ENCODE data around the gene CARNS1. TPM values are rescaled to one million over a fixed set of nuclear protein-coding genes. Genes with fewer than 3 reads are reported as not detected.

The CARNS1 gene
- total and polyA plus RNA-seq, 2 donors (not counting 1 experiment from before 2014, with no cell fraction given) = 0.05 to 0.17 TPM

- Histone ChIP-seq H3K27ac (ENCODE audit: insufficient read depth, low read length) (peak within 1 kb of the TSS; percentile 73), H3K27me3 (ENCODE audit: control insufficient read depth, insufficient read depth, low read length) (no peaks in the 10 kb centered on the region), H4K20me1 (ENCODE audit: control insufficient read depth, extremely low read depth, insufficient read depth, low read length) (no peaks in the 10 kb centered on the region), H3K4me1 (ENCODE audit: control insufficient read depth, extremely low read depth, insufficient read depth, low read length) (peaks cover 6% of the 10 kb centered on the region), H3K9me3 (ENCODE audit: control insufficient read depth, insufficient read depth, low read depth, low read length) (no peaks in the 10 kb centered on the region), H3K4me2 (ENCODE audit: extremely low read depth, insufficient read depth, low read length) (peak within 1 kb of the TSS; percentile 79), H2AFZ (ENCODE audit: low read length) (peak within 1 kb of the TSS; percentile 92), H3K9ac (ENCODE audit: insufficient read depth, low read length) (peak within 1 kb of the TSS; percentile 79), H3K36me3 (ENCODE audit: control insufficient read depth, insufficient read depth, low read length) (no peaks in the 10 kb centered on the region), H3K79me2 (ENCODE audit: control insufficient read depth, insufficient read depth, low read length) (no peaks in the 10 kb centered on the region), H3K4me3 (replicated peaks in 1 of 4; ENCODE audit: control extremely low read depth in 1 of 4, insufficient read depth in 1 of 4, low read depth in 3 of 4, low read length in 4 of 4) (peak within 1 kb of the TSS; percentile 72 to 91 (median 78))
- peak; percentile 88 to 90 for DNase-seq (ENCODE audit: low read depth in 2 of 2)
- TF ChIP-seq CTCF (conservative IDR thresholded peaks at IDR 0.05 in 1 of 2, IDR thresholded peaks at IDR 0.05 in 1 of 2; ENCODE audit: low read depth in 1 of 2, low read length in 2 of 2) (peak in 1 of 2 donors; percentile 19), EZH2 (IDR thresholded peaks at IDR 0.05; ENCODE audit: low read length, missing control alignments) (no peak)
Measured at GRCh38 chr11:67468759-67469507, 53.5 kb downstream of the CARNS1 start, which contains the start of gene TMEM134. Gene TMEM134, minus strand, starts transcription at chr11:67469251. Its CDS starts 59 bp downstream, at chr11:67469192.

DNA sequence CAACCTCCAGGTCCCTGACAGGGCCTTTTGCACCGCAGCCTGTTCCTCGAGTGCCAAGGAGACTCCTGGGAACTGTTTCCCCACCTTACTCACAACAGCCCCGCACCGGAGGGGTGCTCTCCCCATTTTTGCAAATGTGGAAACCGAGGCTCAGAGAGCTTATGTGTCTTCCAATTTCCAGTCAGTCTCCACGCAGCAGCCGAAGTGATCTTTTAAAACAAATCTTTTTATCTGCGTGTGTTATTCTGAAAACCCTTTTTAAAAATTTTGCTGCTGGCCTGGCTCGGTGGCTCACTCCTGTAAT lies 54.0 kb downstream of the CARNS1 start:
- peak overlapping the region; percentile 92 for H2AFZ ChIP-seq (ENCODE audit: low read length)
- TF ChIP-seq EZH2 (IDR thresholded peaks at IDR 0.05; ENCODE audit: low read length, missing control alignments) (no peak), CTCF (conservative IDR thresholded peaks at IDR 0.05 in 1 of 2, IDR thresholded peaks at IDR 0.05 in 1 of 2; ENCODE audit: low read depth in 1 of 2, low read length in 2 of 2) (no peak)
- peak overlapping the region; percentile 64 to 83 (median 70) for H3K4me3 ChIP-seq (replicated peaks in 1 of 4; ENCODE audit: control extremely low read depth in 1 of 4, insufficient read depth in 1 of 4, low read depth in 3 of 4, low read length in 4 of 4)
- no peaks in the 10 kb centered on the region for H3K36me3 ChIP-seq (ENCODE audit: control insufficient read depth, insufficient read depth, low read length)
- no peaks in the 10 kb centered on the region for H3K79me2 ChIP-seq (ENCODE audit: control insufficient read depth, insufficient read depth, low read length)
- H3K4me2 ChIP-seq (ENCODE audit: extremely low read depth, insufficient read depth, low read length) = peak overlapping the region; percentile 79
- no peaks in the 10 kb centered on the region for H3K9me3 ChIP-seq (ENCODE audit: control insufficient read depth, insufficient read depth, low read depth, low read length)
- DNase-seq (ENCODE audit: low read depth in 2 of 2) = no peak
- H4K20me1 ChIP-seq (ENCODE audit: control insufficient read depth, extremely low read depth, insufficient read depth, low read length) = no peaks in the 10 kb centered on the region
- H3K9ac ChIP-seq (ENCODE audit: insufficient read depth, low read length) = peak overlapping the region; percentile 62
- H3K27ac ChIP-seq (ENCODE audit: insufficient read depth, low read length) = peak overlapping the region; percentile 66
- H3K27me3 ChIP-seq (ENCODE audit: control insufficient read depth, insufficient read depth, low read length) = no peaks in the 10 kb centered on the region
- H3K4me1 ChIP-seq (ENCODE audit: control insufficient read depth, extremely low read depth, insufficient read depth, low read length) = peaks cover 6% of the 10 kb centered on the region

GRCh38 chr11:67470337-67471002 lies 55.0 kb downstream of the CARNS1 start:
- no peaks in the 10 kb centered on the region for H3K27me3 ChIP-seq (ENCODE audit: control insufficient read depth, insufficient read depth, low read length)
- H3K79me2 ChIP-seq (ENCODE audit: control insufficient read depth, insufficient read depth, low read length) = no peaks in the 10 kb centered on the region
- no peaks in the 10 kb centered on the region for H3K36me3 ChIP-seq (ENCODE audit: control insufficient read depth, insufficient read depth, low read length)
- no peaks in the 10 kb centered on the region for H3K9me3 ChIP-seq (ENCODE audit: control insufficient read depth, insufficient read depth, low read depth, low read length)
- H3K27ac ChIP-seq (ENCODE audit: insufficient read depth, low read length) = no peak overlapping the region
- H3K4me2 ChIP-seq (ENCODE audit: extremely low read depth, insufficient read depth, low read length) = no peak overlapping the region
- no peaks in the 10 kb centered on the region for H4K20me1 ChIP-seq (ENCODE audit: control insufficient read depth, extremely low read depth, insufficient read depth, low read length)
- DNase-seq (ENCODE audit: low read depth in 2 of 2) = no peak
- H3K4me3 ChIP-seq (replicated peaks in 1 of 4; ENCODE audit: control extremely low read depth in 1 of 4, insufficient read depth in 1 of 4, low read depth in 3 of 4, low read length in 4 of 4) = no peak overlapping the region
- TF ChIP-seq CTCF (conservative IDR thresholded peaks at IDR 0.05 in 1 of 2, IDR thresholded peaks at IDR 0.05 in 1 of 2; ENCODE audit: low read depth in 1 of 2, low read length in 2 of 2) (no peak), EZH2 (IDR thresholded peaks at IDR 0.05; ENCODE audit: low read length, missing control alignments) (no peak)
- H2AFZ ChIP-seq (ENCODE audit: low read length) = no peak overlapping the region
- peaks cover 6% of the 10 kb centered on the region for H3K4me1 ChIP-seq (ENCODE audit: control insufficient read depth, extremely low read depth, insufficient read depth, low read length)
- no peak overlapping the region for H3K9ac ChIP-seq (ENCODE audit: insufficient read depth, low read length)

Data from fibroblast of lung (primary cell).